Kidney (tissue), 14 donors: ENCODE data around the gene PTPRN. TPM values are rescaled to one million over a fixed set of nuclear protein-coding genes. Genes with fewer than 3 reads are reported as not detected.

ENCODE experiments used
- DNase-seq, 5 donors: peaks; one replicate each; pipeline ENCODE4 v3.0.0-alpha.2; 2013 to 2020
- FAIRE-seq: peaks from 2 replicates; lab custom pipeline; 2012; peaks lifted over from hg19 to GRCh38; lab: Jason Lieb, UNC
- H3K27ac ChIP-seq, 2 donors: one replicate each; pipeline ENCODE4 v1.7.0; 2013; ENCODE audit warnings: low read depth in 2 of 2, low read length in 2 of 2, inconsistent platforms in 1 of 2
- H3K27me3 ChIP-seq: one replicate; pipeline ENCODE4 v1.7.1; 2013; ENCODE audit warnings: low read length, inconsistent platforms; ENCODE audit not compliant: control insufficient read depth, insufficient read depth
- H3K36me3 ChIP-seq, 3 donors: one replicate each; pipeline versions ENCODE4 v1.7.0 to v1.7.1; 2013; ENCODE audit warnings: low read length in 3 of 3, control low read depth in 1 of 3, inconsistent platforms in 1 of 3; ENCODE audit not compliant: insufficient read depth in 3 of 3, control insufficient read depth in 2 of 3
- H3K4me1 ChIP-seq, 3 donors: one replicate each; pipeline versions ENCODE4 v1.7.0 to v1.7.1; 2013; ENCODE audit warnings: low read length in 3 of 3, inconsistent platforms in 1 of 3, low read depth in 1 of 3; ENCODE audit not compliant: control insufficient read depth in 2 of 3, insufficient read depth in 2 of 3
- H3K4me3 ChIP-seq, 3 donors: one replicate each; pipeline versions ENCODE4 v1.7.0 to v1.8.1; 2013; ENCODE audit warnings: low read length in 3 of 3, control low read depth in 1 of 3, inconsistent platforms in 1 of 3
- H3K9ac ChIP-seq, 3 donors: one replicate each; pipeline versions ENCODE4 v1.7.0 to v1.7.1; 2013; ENCODE audit warnings: low read length in 3 of 3, control low read depth in 1 of 3, inconsistent platforms in 1 of 3
- H3K9me3 ChIP-seq, 3 donors: one replicate each; pipeline versions ENCODE4 v1.7.0 to v1.7.1; 2013; ENCODE audit warnings: low read length in 3 of 3, control low read depth in 1 of 3, inconsistent platforms in 1 of 3; ENCODE audit not compliant: control insufficient read depth in 2 of 3, insufficient read depth in 1 of 3
- CTCF ChIP-seq: IDR thresholded peaks from 3 replicates; pipeline ENCODE4 v1.5.1; 2012; ENCODE audit warnings: mild to moderate bottlenecking, moderate library complexity, borderline replicate concordance; ENCODE audit not compliant: insufficient read depth; ENCODE audit errors: extremely low read depth
- intact Hi-C: fragments of 100-400 bp; cut with DNase I; formaldehyde crosslinking; loops from one replicate; pipeline ENCODE4 v1.11.1; 2022
- polyA plus RNA-seq: library from polyadenylated mRNA; stranded (reverse); fragments of 350-450 nt; fragmentation: Illumina TruSeq; extraction: RNeasy Lipid Tissue Mini Kit (QIAGEN cat#74804); gene quantifications from one replicate; pipeline ENCODE4 v1.2.3, GENCODE V29; 2014; ENCODE audit warnings: low read depth, low replicate concordance; ENCODE audit not compliant: insufficient read depth
- total RNA-seq: library from RNA; stranded (reverse); fragmentation: NEBNext Ultra II Directional; extraction: Animal tissue kit (Norgen Biotek cat#: 25700); gene quantifications from one replicate; pipeline ENCODE4 v1.2.1, GENCODE V29; 2021
- donor health status: control.
- donor health status: control.
- donor health status: control.
- donor health status: control.
- donor health status: control.
- donor health status: DM: yes; HTN: yes; CAD: no.
- donor health status: Normal renal cell carcinoma (clear cell type).

The PTPRN gene
- total and polyA plus RNA-seq, 2 donors from 2014 or later = not detected

- H3K4me3 ChIP-seq = peak overlapping the region in 1 of 3 donors; percentile 44
- H3K36me3 ChIP-seq = no peaks in the 10 kb centered on the region
- DNase-seq (peak; percentile 87 to 93 (median 91)), FAIRE-seq (no peak)
- intact Hi-C loops = no loop called here
- H3K27me3 ChIP-seq = no peaks in the 10 kb centered on the region
- peak overlapping the region in 1 of 3 donors; percentile 29 for H3K9ac ChIP-seq
- peaks cover 0 to 6% (median 3%) of the 10 kb centered on the region in 3 donors for H3K4me1 ChIP-seq
- peak; percentile 99 for TF ChIP-seq CTCF
- H3K27ac ChIP-seq = no peak overlapping the region
- H3K9me3 ChIP-seq = no peaks in the 10 kb centered on the region
Observed at GRCh38 chr2:219298759-219299371, 10.3 kb downstream of the PTPRN start.

GRCh38 chr2:219297766-219298456, 11.3 kb downstream of the PTPRN start:
- intact Hi-C loops = no loop called here
- no peak for FAIRE-seq

GRCh38 chr2:219296631-219297391, 12.4 kb downstream of the PTPRN start:
- no peak overlapping the region for H3K27ac ChIP-seq
- no peaks in the 10 kb centered on the region for H3K9me3 ChIP-seq
- no peak for TF ChIP-seq CTCF
- DNase-seq = peak in 2 of 5 donors; percentile 27 to 47
- H3K9ac ChIP-seq = no peak overlapping the region
- FAIRE-seq = no peak
- H3K4me1 ChIP-seq = peaks cover 0 to 6% (median 3%) of the 10 kb centered on the region in 3 donors
- intact Hi-C loops = no loop called here
- no peaks in the 10 kb centered on the region for H3K27me3 ChIP-seq
- no peak overlapping the region for H3K4me3 ChIP-seq
- H3K36me3 ChIP-seq = no peaks in the 10 kb centered on the region

More at GRCh38 chr2:219297766-219298456, 11.3 kb downstream of the PTPRN start:
- H3K27ac ChIP-seq = no peak overlapping the region
- no peak overlapping the region for H3K4me3 ChIP-seq
- H3K27me3 ChIP-seq = no peaks in the 10 kb centered on the region
- H3K36me3 ChIP-seq = no peaks in the 10 kb centered on the region
- TF ChIP-seq CTCF = no peak
- no peak overlapping the region for H3K9ac ChIP-seq
- H3K4me1 ChIP-seq = peaks cover 0 to 6% (median 3%) of the 10 kb centered on the region in 3 donors
- no peaks in the 10 kb centered on the region for H3K9me3 ChIP-seq
- peak in 1 of 5 donors; percentile 39 for DNase-seq
